Ascending aorta (tissue), 2 donors: ENCODE measurements around the gene GLRX. TPM values are rescaled to one million over a fixed set of nuclear protein-coding genes. Genes with fewer than 3 reads are reported as not detected.
A peak's percentile ranks its signal among the peaks of the same experiment; 100 is the strongest.

Source experiments
- DNase-seq, 2 donors: peaks; one replicate each; pipeline ENCODE4 v3.0.0-alpha.2; 2019; ENCODE audit warnings: low spot score in 2 of 2
- H3K27ac ChIP-seq, 2 donors: fragments of 200-600 bp; sonication (generic); one replicate each; pipeline ENCODE4 v1.5.1; 2016 to 2017; ENCODE audit warnings: mild to moderate bottlenecking in 1 of 2
- H3K27me3 ChIP-seq: fragments of 200-600 bp; sonication (generic); one replicate; pipeline ENCODE4 v1.5.1; 2017
- H3K36me3 ChIP-seq, 2 donors: fragments of 200-600 bp; sonication (generic); one replicate each; pipeline ENCODE4 v1.5.1; 2016
- H3K4me1 ChIP-seq, 2 donors: fragments of 200-600 bp; sonication (generic); one replicate each; pipeline ENCODE4 v1.5.1; 2016 to 2017; ENCODE audit warnings: mild to moderate bottlenecking in 1 of 2
- H3K4me3 ChIP-seq, 2 donors: fragments of 200-600 bp; sonication (generic); one replicate each; pipeline ENCODE4 v1.5.1; 2016 to 2017; ENCODE audit warnings: mild to moderate bottlenecking in 1 of 2
- H3K9me3 ChIP-seq, 2 donors: fragments of 200-600 bp; sonication (generic); one replicate each; pipeline ENCODE4 v1.5.1; 2016
- CTCF ChIP-seq, 3 experiments: fragments of 200-600 bp in 2 of 3; fragments of 450-650 bp in 1 of 3; sonication (generic) in 2 of 3; IDR thresholded peaks; one replicate each; pipeline ENCODE4 v1.5.1; 2016 to 2019; ENCODE audit warnings: antibody characterized with exemption in 3 of 3, mild to moderate bottlenecking in 1 of 3, moderate library complexity in 1 of 3
- intact Hi-C: fragments of 100-400 bp; cut with DNase I; formaldehyde crosslinking; loops from one replicate; pipeline ENCODE4 v1.15.1; 2023
- total RNA-seq: library from RNA; depleted of rRNA; stranded (reverse); fragments of >200 nt; gene quantifications from one replicate; pipeline ENCODE4 v1.1.0, GENCODE V29; 2016

Gene GLRX
- total RNA-seq, 1 donor from 2014 or later, result 18.5 TPM

- no peaks in the 10 kb centered on the region for H3K36me3 ChIP-seq
- no peaks in the 10 kb centered on the region for H3K9me3 ChIP-seq
- H3K4me1 ChIP-seq, result peaks cover 0 to 3% of the 10 kb centered on the region in 2 donors
- no peak overlapping the region for H3K4me3 ChIP-seq
- intact Hi-C loops, result no loop called here
- no peak for TF ChIP-seq CTCF (IDR thresholded peaks at IDR 0.05)
- DNase-seq, result no peak
- H3K27me3 ChIP-seq, result no peaks in the 10 kb centered on the region
- H3K27ac ChIP-seq, result no peak overlapping the region
Observed at GRCh38 chr5:95830226-95830625, 7.7 kb upstream of the GLRX start.

- Histone ChIP-seq H3K27ac (no peak overlapping the region), H3K4me3 (no peak overlapping the region), H3K4me1 (peaks cover 3 to 16% of the 10 kb centered on the region in 2 donors), H3K36me3 (no peaks in the 10 kb centered on the region), H3K9me3 (no peaks in the 10 kb centered on the region), H3K27me3 (no peaks in the 10 kb centered on the region)
- intact Hi-C loops, result no loop called here
- DNase-seq, result peak in 1 of 2 donors; percentile 1
- TF ChIP-seq CTCF (IDR thresholded peaks at IDR 0.05), result no peak
Observed at GRCh38 chr5:95827892-95828246, 5.3 kb upstream of the GLRX start.

- Histone ChIP-seq H3K27me3 (no peaks in the 10 kb centered on the region), H3K9me3 (no peaks in the 10 kb centered on the region), H3K4me1 (peaks cover 3 to 16% of the 10 kb centered on the region in 2 donors), H3K27ac (no peak overlapping the region), H3K36me3 (no peaks in the 10 kb centered on the region), H3K4me3 (no peak overlapping the region)
- DNase-seq, result peak in 1 of 2 donors; percentile 58
- no peak for TF ChIP-seq CTCF (IDR thresholded peaks at IDR 0.05)
- intact Hi-C loops, result no loop called here
Observed at GRCh38 chr5:95826949-95827891, 4.7 kb upstream of the GLRX start.

- H3K36me3 ChIP-seq, result no peaks in the 10 kb centered on the region
- peaks cover 3 to 16% of the 10 kb centered on the region in 2 donors for H3K4me1 ChIP-seq
- H3K4me3 ChIP-seq, result no peak overlapping the region
- intact Hi-C loops, result no loop called here
- no peaks in the 10 kb centered on the region for H3K9me3 ChIP-seq
- no peaks in the 10 kb centered on the region for H3K27me3 ChIP-seq
- no peak for TF ChIP-seq CTCF (IDR thresholded peaks at IDR 0.05)
- no peak overlapping the region for H3K27ac ChIP-seq
- peak in 1 of 2 donors; percentile 27 for DNase-seq
Observed at GRCh38 chr5:95825495-95825894, 3.0 kb upstream of the GLRX start.

- no peaks in the 10 kb centered on the region for H3K36me3 ChIP-seq
- TF ChIP-seq CTCF (IDR thresholded peaks at IDR 0.05), result no peak
- H3K27ac ChIP-seq, result peak overlapping the region; percentile 78 to 88
- DNase-seq, result peak in 1 of 2 donors; percentile 53
- no peaks in the 10 kb centered on the region for H3K9me3 ChIP-seq
- intact Hi-C loops, result no loop called here
- H3K27me3 ChIP-seq, result no peaks in the 10 kb centered on the region
- H3K4me3 ChIP-seq, result no peak overlapping the region
- peaks cover 3 to 16% of the 10 kb centered on the region in 2 donors for H3K4me1 ChIP-seq
Observed at GRCh38 chr5:95824747-95825146, 2.2 kb upstream of the GLRX start.
